ENCODE results near the gene NKX1-2.

NKX1-2 gene

DNA sequence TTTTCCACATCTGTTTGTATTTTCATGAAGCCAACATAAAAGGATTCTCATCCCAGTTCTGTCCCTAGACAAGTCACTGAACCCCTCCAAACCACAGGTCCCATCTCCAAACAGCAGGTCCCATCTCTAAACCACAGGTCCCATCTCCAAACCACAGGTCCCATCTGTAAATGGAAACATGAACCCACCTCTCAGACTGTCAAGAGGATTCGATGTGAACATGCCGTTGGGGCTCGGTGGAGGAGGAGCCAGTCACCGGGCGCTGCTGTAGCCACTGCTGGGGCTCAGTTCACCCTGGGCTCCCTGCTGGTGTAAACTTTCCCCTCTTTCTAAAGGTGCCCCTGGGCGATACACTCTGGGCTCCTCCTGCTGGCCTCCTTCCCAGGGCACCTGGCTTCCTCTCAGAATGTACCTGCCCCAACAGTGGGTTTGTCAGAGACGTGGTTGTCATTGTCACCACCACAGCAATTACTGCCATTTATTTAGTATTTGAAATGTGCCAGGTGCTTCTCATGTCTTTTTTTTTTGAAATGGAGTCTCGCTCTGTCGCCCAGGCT, 24.8 kb upstream of the NKX1-2 start:
- no peak for DNase-seq

DNA sequence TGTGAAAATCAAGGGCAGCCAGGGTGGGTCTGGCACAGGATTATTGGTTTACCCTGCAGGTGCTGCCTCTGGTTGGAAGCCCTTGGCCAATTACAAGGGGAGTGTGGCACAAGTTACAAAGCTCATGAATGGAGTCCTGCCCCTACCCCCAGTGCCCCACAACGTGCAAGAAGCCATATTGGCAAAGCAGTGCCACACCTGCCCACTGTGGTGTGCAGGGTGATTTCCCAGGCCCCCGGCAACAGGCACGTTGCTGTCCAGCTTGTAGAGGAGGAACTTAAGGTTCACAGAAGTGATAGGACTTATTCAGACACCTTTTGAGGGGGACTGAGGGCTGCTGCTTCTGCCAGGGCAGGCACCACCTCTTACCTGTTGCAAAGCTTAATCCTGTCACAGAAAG, 23.2 kb upstream of the NKX1-2 start:
- no peak for DNase-seq

DNA sequence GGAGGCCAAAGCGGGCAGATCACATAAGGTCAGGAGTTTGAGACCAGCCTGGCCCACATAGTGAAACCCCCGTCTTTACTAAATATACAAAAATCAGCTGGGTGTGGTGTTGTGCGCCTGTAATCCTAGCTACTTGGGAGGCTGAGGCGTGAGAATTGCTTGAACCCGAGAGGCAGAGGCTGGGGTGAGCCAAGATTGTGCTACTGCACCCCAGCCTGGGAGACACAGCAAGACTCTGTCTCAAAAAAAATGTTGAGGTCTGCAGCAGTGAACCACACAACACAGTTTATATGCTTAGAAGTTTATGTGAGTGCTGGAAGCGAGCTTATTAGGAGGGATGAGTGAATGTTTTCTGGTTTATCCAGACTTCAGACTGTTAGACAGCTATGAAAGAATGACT, 22.2 kb upstream of the NKX1-2 start:
- no peak for DNase-seq

DNA sequence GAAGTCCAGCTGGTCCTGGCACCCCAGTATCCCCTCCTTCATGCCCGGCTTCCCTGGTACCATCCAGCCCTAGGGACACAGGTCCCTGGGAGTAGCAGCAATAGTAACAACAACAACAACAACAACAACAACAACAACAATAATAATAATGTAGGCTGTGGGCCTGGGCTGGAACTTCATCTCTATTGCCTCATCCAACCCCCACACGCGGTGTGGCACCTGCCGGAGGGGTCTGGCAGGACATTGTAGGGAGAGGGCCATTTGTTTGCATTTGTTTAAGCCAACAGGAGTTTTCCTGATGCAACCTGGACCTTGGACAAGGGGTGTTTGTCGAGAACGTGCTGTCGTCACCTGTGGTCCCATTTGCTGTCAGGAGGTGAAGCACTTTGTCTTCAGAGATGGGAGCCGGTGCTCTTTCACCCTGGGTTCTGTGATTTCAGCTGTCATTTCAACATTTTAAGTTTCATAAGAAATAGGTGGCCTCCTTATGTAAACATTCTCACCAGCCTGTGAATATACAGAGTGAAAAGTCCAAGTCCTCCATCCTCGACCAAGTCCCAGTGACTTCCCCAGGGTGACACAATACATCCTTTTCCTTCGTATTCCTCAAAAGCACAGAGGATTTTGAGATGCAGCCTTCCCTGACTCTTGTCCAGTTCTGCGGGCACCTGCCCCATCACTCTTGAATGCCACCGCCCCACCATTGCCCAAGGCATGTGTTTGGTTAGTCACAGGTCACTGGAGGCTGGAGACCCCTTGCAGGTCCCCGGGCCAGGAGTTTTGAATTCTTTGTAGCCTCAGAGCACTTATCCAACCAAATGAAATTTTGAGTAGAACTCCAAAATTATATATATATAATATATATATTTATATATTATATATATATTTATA, 21.0 kb upstream of the NKX1-2 start:
- no peak for DNase-seq

DNA sequence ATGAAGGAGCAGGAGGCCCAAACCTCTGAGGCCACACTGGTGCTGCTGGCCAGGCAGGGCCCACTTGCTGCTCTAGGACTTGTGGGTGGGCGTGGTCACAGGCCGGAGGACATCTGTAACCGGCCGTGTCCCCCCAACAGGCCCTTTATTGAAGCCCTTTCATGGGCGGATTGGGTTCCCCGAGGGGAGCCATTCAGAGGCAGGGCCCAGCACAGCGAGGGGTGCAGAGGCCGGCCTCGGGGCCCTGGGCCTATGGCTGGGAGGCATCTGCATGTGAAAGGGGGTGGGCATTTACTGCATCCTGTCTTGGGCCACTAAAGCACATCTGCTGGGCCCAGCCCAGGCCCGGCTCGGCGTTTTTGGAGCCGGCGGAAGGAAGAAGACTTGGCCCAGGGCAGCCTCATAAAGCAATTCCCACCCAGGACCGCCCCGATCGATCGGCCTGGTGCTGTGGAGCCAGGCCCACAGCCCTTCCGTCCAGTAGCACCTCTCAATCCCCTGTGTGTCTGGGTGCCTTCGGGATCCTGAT, 20.2 kb upstream of the NKX1-2 start:
- DNase-seq = no peak

DNA sequence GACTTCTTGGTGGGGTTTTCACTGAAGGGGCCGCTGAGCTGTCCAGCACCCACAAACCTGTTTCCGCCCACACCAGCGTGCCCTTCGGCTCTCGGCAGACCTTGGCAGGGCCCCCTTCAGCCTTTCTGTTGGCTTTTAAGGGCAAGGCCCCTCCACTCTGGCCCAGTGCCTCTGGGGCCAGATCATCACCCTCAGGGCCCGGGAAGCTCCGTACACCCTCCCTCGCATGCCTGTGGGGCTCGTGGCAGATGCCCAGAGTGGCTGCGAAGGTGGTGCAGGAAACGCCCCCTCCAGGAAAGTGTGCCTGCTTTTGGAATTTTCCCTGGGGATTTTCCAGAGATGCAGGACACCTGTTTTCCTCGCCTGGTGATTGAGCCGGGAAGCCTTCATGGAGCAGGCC, 18.8 kb upstream of the NKX1-2 start:
- no peak for DNase-seq

DNA sequence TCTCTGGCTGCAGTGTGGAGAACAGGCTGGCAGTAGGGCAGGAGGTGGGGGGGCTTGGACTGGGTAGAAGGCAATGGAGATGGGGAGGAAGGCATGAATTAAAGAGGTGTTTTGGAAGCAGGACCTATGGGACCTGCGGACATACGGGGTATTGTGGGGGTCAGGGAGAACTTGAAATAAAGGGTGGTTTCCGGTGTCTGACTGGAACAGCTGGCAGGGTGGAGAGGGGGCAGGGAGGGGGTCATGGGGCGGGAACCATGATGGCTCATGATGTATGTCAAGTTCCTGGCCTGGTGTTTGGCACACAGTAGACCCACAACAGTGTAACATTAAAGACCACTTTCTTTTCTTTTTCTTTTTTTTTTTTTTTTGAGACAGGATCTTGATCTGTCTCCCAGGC, 17.3 kb upstream of the NKX1-2 start:
- no peak for DNase-seq

DNA sequence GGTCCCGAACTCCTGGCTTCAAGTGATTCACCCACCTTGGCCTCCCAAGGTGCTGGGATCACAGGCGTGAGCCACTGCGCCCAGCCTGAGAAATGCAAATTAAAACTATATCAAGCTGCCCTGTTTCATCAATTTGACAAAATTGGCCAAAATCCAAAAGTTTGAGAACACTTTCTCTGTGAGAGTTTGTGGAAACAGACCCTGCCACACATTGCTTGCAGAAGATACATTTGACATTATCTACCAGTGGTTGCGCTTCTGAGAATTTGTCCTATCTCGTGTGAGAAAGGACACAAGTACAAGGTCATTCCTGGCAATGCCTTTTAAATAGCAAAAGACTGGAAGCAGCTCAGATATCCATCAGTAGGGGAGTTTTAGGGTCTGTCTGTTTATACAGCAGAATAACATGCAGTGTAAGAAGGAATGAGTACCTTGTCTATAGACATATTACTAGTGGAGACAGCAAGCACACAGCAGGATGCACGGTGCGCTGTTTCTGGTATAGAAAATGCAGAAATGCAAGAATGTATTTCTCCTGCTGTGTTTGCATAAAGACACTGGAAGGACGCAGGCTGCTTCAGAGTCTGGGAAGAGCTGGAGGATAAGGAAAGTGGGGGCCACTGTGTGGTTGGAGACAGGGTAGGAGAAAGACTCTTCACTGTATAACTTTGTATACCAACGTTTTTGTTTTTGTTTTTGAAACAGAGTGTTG, 16.1 kb upstream of the NKX1-2 start:
- no peak for DNase-seq

DNA sequence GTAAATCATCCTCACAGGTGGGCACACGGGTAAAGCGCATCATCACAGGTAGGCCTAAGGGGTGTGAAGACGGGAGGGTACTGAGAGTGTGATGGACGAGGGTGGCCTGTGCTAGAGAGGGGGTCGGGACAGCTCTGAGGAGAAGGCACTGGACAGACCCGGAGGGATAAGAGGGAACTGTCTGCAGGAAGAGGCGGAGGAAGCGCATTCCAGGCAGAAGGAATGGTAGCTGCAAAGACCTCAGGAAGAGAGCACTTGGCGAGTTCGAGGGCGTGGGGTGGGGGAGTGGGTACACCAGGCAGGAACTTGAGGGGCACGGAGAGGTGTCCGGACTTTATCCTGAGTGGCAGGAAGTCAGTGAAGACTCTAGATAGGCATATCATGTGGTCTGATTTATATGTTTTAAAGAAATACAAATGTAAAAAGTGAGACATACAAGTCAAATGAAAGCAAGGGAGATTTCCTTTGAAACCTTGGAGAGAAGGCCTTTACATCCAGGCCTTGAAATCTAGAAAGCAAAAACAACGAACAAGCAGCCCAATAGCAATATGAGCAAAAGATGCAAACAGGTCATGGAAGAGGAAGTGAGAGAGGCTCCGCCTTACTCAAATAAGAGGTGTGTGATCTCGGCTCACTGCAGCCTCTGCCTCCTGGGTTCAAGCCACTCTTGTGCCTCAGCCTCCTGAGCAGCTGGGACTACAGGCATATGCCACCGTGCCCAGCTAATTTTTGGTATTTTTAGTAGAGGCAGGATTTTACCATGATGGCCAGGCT, 15.4 kb upstream of the NKX1-2 start:
- no peak for DNase-seq

DNA sequence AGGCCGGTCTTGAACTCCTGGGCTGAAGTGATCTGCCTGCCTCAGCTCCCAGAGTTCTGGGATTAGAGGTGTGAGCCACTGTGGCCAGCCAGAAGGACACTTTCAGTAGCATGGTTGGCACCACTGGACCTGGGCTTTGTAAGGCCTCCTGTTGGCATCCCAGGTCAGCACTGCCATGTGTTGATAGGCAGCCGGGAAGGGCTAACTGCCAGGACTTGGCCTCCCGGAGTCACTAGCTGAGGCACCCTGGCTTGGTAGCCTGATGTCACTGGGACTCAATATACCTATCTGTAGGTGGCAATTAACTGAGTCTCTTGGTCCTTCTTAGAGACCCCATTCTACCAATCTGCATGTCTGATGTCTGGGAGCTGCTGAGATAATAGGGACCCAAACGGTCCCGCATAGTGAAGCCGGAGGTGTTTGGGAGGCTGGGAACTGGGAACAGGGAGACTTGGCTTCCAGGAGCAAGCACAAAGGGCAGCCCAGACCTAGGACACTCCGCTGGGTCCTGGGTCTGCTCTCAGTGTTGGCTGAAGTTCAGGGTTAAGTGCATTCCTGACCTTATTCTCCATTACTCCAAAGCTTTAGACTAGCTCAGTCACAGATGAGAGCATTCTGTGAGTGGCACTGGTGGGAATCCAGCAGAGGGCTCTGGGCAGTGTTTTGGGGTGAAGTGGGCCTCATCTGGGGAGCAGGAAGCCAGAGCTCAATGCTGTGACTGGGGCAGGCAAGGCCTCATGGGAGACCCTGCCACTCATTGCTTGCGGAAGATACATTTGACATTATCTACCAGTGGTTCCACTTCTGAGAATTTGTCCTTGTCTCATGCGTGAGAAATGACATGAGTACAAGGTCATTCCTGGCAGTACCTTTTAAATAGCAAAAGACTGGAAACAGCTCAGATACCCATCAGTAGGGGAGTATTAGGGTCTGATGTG, 14.5 kb upstream of the NKX1-2 start:
- DNase-seq = no peak

DNA sequence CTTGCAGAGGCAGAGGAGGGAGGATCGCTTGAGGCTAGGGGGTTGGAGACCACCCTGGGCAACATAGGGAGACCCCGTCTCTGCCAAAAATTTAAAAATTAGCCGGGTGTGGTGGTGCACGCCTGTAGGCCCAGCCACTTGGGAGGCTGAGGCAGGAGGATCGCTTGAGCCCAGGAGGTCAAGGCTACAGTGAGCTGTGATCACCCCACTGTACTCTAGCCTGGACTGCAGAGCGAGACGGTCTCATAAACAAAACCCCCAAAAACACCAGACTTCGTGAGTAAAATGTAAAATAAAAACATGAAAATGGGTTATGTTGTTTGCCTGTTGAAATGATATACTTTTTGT, 12.5 kb upstream of the NKX1-2 start:
- no peak for DNase-seq

DNA sequence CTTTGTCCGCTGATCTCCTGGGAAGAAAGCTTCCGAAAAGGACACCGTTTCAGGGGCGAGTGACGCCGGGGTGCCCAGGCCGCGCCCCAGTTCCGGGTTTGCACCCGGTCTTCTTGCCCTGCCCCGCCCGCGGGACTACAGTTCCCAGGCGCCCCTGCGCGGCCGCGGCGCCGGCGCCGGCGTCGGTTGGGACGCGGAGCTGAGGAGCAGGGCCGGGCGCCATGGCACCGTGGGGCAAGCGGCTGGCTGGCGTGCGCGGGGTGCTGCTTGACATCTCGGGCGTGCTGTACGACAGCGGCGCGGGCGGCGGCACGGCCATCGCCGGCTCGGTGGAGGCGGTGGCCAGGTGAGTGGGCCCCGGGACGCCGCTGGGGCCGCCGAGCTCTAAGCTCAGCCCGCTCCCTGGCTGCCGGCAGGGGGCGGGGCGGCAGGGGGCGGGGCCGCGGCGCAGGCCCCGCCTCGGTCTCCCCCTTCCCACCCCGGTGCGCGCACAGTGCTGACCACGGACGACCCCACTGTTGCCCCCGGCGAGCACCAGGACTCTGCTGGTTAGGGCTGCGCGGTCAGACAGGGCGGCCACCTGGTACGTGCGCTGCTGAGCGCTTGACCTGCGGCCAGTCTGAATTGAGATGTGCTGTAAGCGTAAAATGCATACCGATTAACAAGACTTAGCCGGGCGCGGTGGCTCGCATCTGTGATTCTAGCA, 12.0 kb upstream of the NKX1-2 start, which contains the start of gene LHPP:
LHPP (plus strand) TSS at position 182 of the 706 bp plus-strand sequence; CDS start at position 222, 40 bp downstream.
- peak; percentile 93 for DNase-seq

DNA sequence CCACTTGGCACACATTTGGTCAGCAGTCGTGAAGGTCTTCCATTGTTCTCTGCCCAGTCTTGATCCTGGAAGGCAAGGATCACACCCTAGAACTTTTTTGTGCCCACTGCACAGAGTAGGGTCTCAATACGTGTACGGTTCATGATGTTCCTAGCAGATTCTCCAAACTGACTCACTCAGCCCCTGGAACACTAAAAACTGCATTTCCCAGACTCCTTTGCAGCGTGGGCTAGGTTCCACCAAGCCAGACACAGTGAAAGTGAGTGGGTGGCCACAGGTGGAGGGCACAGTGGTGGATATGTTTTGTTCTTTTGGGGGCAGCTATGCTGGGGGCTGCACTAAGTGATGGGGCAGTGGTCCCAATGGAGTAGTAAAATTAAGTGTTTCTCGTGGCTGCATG, 10.3 kb upstream of the NKX1-2 start:
- no peak for DNase-seq

DNA sequence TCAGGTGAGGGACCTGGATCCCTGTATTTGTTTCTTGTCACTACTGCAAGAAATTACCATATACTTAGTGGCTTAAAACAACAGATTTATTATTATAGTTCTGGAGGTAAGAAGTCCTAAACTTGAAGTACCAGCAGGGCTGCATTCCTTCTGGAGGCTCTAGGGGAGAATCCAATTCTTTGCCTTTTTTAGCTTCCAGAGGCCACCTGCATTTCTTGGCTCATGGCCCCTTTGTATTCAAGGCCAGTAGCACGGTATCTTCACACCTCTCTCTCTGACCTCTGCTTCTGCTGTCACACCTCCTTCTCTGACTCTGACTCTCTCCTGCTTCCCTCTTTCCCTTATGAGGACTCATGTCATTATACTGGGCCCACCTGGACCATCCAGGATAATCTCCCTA, 9.6 kb upstream of the NKX1-2 start:
- DNase-seq = no peak

DNA sequence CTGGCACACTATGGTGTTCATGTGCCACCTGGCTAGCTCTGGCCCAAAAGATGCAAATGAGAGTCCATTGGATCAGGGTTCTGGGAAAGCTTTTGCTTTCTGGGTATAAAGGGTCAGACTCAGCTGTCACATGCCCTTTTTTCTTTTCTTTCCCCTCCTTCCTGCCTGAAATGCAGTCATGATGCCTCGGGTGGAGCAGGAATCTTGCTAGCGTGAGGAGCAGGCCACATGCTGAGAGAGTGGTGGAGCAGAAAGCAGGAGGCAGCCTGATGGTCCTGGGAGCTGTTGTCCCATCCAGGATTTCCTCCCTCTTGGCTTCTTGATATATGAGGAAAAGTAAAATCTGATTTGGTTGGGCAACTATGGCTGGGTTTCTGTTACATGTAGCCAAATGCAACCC, 9.1 kb upstream of the NKX1-2 start:
- DNase-seq = no peak

DNA sequence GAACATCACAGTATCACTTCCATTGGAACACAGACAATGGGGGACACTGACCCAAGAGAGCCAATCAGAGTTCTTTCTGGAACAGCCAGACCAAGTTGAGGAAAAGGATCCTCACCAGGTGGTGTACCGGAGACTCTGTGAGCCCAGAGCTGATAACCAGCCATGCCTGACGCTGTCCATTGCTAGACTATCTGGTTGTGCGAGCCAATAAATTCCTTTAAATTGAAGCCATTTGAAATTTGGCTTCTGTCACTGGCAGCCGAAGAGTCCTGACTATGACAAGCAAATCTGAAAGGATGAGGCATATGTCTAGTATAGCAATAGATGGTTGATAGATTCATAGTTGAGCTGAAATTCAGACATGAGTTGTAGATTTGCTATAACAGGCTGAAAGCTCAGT, 8.6 kb upstream of the NKX1-2 start:
- DNase-seq = no peak

DNA sequence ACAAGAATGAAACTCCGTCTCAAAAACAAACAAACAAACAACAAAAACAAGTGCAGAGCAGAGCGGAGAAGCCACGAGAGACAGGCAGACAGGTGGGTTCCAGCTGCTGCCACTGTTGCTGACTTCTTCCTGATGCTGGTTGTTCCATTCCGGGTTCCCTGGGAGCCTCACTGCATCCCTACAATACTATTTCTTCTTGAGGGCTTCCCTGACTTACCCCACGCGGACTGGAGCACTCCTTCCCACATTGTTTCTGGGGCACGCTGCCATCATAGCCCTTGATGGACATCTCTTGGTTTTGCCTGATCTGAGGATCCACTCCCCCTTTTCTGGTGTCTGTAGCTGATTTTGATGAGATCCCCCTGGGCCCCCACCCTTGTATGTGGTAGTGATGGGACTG, 5.6 kb upstream of the NKX1-2 start:
- no peak for DNase-seq

DNA sequence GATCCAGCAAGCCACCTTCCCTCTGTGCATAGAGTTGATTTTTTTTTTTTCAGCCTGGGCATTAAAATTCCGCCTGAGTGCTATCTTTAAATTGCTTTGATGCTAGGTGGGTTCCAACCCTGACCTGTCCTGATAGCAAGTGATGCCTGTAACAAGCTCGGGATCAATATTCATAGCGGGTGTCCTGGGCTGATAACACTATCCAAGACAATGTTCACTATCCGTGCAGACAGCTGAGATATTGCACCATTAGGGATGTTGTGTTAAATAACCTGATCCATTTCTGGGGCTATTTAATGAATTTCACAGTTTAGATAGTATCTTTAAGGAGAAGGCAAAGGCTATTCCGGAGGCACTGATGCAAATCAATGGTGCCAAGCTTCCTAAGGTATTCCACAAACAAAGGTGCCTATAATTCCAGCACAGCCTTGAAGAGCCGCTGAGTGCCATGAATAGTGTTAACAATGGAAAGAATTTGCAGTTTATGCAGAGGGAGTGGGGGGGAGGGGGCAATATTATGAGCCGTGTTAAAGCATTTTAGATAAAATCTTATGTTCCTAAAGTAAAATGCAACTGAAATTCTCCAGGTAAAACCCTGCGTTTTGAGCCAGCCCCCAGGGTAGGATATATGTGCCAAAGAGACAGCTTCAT, 4.2 kb upstream of the NKX1-2 start:
- no peak for DNase-seq

DNA sequence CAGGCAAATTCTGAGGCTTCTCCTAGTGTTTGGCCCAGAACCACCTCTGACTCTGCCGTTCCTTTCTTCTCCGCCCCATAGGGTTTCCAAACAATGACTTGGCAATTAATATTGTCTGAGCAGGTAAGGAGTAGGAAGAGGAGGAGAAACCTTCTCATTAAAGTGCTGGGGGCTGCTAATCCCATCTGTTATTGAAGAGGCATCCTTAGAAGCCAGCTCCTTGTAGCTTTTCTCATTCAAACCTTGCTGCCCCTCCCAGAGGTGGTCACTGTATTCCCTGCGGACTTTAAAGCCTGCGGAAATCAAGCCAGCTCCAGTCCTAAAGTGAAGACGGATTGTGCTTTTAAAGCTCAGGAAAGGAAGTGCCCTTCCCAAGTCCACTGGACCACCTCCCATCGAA, 1.4 kb upstream of the NKX1-2 start:
- no peak for DNase-seq

DNA sequence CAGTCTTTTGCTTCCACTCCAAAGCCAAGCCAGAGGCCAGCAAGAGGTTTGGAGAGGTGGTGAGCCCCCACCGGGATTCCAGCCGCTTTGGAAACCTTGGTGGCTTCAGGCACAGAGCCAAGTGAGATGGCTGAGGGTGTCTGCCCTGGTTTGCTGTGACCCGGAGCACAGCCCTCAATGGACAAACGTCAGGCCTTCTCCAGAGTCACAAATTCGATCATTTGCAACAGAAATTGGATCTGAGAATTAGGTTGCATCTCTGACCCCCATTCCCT, 885 bp upstream of the NKX1-2 start:
- DNase-seq = no peak
